Measurements from ENCODE around the gene PFKFB4.
A peak's percentile ranks its signal among the peaks of the same experiment; 100 is the strongest.
"Not testable (repeated sequence)": the region's sequence is repeated elsewhere in the genome, so short reads cannot be mapped to it uniquely, and the experiment has no call there.

Gene PFKFB4

DNA sequence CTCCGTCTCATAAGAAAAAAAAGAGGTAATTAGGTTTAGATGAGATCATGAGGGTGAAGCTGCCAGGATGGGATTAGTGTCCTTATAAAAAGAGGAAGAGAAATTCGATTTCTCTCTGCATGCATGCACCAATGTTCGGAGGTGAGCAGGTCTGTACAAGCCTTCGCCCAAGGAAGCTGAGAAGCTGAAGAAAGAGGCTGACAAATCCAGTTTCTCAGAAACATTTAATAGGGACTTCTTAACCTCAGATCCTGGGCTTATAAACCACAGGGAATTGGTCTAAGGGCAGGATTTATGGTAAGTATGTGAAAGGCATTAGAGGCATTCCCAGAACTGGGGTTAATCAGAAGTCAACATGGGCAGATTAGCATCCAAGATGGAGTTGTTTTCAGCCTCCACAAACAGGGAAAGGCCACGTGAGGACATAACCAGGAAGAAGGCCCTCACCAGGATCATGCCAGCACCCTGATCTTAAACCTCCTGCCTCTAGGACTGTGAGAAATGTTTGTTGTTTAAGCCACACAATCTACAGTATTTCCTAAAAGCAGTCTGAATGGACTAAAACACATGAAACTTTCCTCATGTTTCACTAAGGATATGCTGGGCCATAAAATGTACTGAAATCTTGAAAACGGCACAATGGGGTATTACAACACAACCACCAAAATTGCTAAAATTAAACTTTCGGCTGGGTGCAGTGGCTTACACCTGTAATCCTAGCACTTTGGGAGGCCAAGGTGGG lies 64.0 kb downstream of the PFKFB4 start:
- no peak overlapping the region for H3K27ac ChIP-seq (ENCODE audit: low read depth, low read length)
- WGBS (ENCODE audit: extremely low coverage, insufficient coverage, insufficient read length), result no CpG with 5 or more reads among the region's 7 CpGs
- H3K23ac ChIP-seq (ENCODE audit: low read length), result no peak overlapping the region
- peaks cover 3 to 6% of the 10 kb centered on the region in 2 experiments for H3K36me3 ChIP-seq (ENCODE audit: control insufficient read depth in 1 of 2, insufficient read depth in 2 of 2, low read length in 2 of 2)
- H3K79me2 ChIP-seq (ENCODE audit: control insufficient read depth, insufficient read depth, low read length, poor library complexity), result no peaks in the 10 kb centered on the region
- H3K14ac ChIP-seq (ENCODE audit: low read length), result no peak overlapping the region
- H4K8ac ChIP-seq (ENCODE audit: low read depth, low read length), result no peak overlapping the region
- H2AFZ ChIP-seq (ENCODE audit: insufficient read depth, low read length, poor library complexity), result no peak overlapping the region
- no peak overlapping the region for H2BK120ac ChIP-seq (ENCODE audit: insufficient read depth, low read length, poor library complexity)
- no peak overlapping the region for H4K12ac ChIP-seq (ENCODE audit: low read depth, low read length)
- no peak overlapping the region for H2BK5ac ChIP-seq (ENCODE audit: low read depth, low read length, poor library complexity)
- H3K4me2 ChIP-seq (ENCODE audit: low read length), result no peak overlapping the region
- H3K79me1 ChIP-seq (ENCODE audit: low read length), result peaks cover 2% of the 10 kb centered on the region
- peak in 1 of 2 donors; percentile 38 for DNase-seq
- no peak overlapping the region for H4K91ac ChIP-seq (ENCODE audit: low read depth, low read length)
- H3K18ac ChIP-seq (ENCODE audit: low read length), result no peak overlapping the region
- no peak overlapping the region for H3K4ac ChIP-seq (ENCODE audit: low read depth, low read length)
- no peaks in the 10 kb centered on the region for H3K9me3 ChIP-seq (ENCODE audit: insufficient read depth, low read depth, low read length)
- no peak overlapping the region for H2AK5ac ChIP-seq (ENCODE audit: low read length)
- H3K4me3 ChIP-seq (ENCODE audit: low read depth, low read length), result no peak overlapping the region
- no peaks in the 10 kb centered on the region for H3K4me1 ChIP-seq (ENCODE audit: control insufficient read depth in 1 of 2, insufficient read depth in 2 of 2, low read length in 2 of 2)
- H2BK12ac ChIP-seq (ENCODE audit: low read length), result no peak overlapping the region
- H3K9ac ChIP-seq (ENCODE audit: low read length), result no peak overlapping the region
- H3K27me3 ChIP-seq (ENCODE audit: insufficient read depth, low read length), result no peaks in the 10 kb centered on the region

- no peak overlapping the region for H2BK120ac ChIP-seq (ENCODE audit: insufficient read depth, low read length, poor library complexity)
- no peak overlapping the region for H3K18ac ChIP-seq (ENCODE audit: low read length)
- peaks cover 0 to 3% of the 10 kb centered on the region in 2 experiments for H3K36me3 ChIP-seq (ENCODE audit: control insufficient read depth in 1 of 2, insufficient read depth in 2 of 2, low read length in 2 of 2)
- no peaks in the 10 kb centered on the region for H3K9me3 ChIP-seq (ENCODE audit: insufficient read depth, low read depth, low read length)
- no peak overlapping the region for H4K12ac ChIP-seq (ENCODE audit: low read depth, low read length)
- H4K8ac ChIP-seq (ENCODE audit: low read depth, low read length), result no peak overlapping the region
- no peak overlapping the region for H3K9ac ChIP-seq (ENCODE audit: low read length)
- H3K14ac ChIP-seq (ENCODE audit: low read length), result no peak overlapping the region
- no peak overlapping the region for H4K91ac ChIP-seq (ENCODE audit: low read depth, low read length)
- no peaks in the 10 kb centered on the region for H3K79me2 ChIP-seq (ENCODE audit: control insufficient read depth, insufficient read depth, low read length, poor library complexity)
- no peak for DNase-seq
- peak overlapping the region; percentile 12 for H3K4me3 ChIP-seq (ENCODE audit: low read depth, low read length)
- no peak overlapping the region for H3K4ac ChIP-seq (ENCODE audit: low read depth, low read length)
- H3K4me2 ChIP-seq (ENCODE audit: low read length), result no peak overlapping the region
- H2BK5ac ChIP-seq (ENCODE audit: low read depth, low read length, poor library complexity), result no peak overlapping the region
- no peak overlapping the region for H2AK5ac ChIP-seq (ENCODE audit: low read length)
- H3K79me1 ChIP-seq (ENCODE audit: low read length), result peaks cover 2% of the 10 kb centered on the region
- H2BK12ac ChIP-seq (ENCODE audit: low read length), result no peak overlapping the region
- H3K23ac ChIP-seq (ENCODE audit: low read length), result no peak overlapping the region
- no peak overlapping the region for H3K27ac ChIP-seq (ENCODE audit: low read depth, low read length)
- no CpG with 5 or more reads among the region's 5 CpGs for WGBS (ENCODE audit: extremely low coverage, insufficient coverage, insufficient read length)
- no peak overlapping the region for H2AFZ ChIP-seq (ENCODE audit: insufficient read depth, low read length, poor library complexity)
- no peaks in the 10 kb centered on the region for H3K4me1 ChIP-seq (ENCODE audit: control insufficient read depth in 1 of 2, insufficient read depth in 2 of 2, low read length in 2 of 2)
- no peaks in the 10 kb centered on the region for H3K27me3 ChIP-seq (ENCODE audit: insufficient read depth, low read length)
Observed at GRCh38 chr3:48486952-48487351, 69.7 kb downstream of the PFKFB4 start.

DNA sequence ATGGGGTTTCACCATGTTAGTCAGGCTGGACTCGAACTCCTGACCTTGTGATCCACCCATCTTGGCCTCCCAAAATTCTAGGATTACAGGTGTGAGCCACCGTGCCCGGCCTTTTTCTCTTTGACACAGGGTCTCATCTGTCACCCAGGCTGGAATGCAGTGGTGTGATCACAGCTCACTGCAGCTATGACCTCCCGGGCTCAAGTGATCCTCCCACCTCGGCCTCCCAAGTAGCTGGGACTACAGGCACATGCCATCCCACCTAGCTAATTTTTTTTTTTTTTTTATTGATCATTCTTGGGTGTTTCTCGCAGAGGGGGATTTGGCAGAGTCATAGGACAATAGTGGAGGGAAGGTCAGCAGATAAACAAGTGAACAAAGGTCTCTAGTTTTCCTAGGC lies 73.8 kb downstream of the PFKFB4 start:
- not testable (repeated sequence) for H2AFZ ChIP-seq (ENCODE audit: insufficient read depth, low read length, poor library complexity); H3K9ac ChIP-seq (ENCODE audit: low read length); H2BK12ac ChIP-seq (ENCODE audit: low read length); H2BK5ac ChIP-seq (ENCODE audit: low read depth, low read length, poor library complexity); H4K12ac ChIP-seq (ENCODE audit: low read depth, low read length); H3K79me1 ChIP-seq (ENCODE audit: low read length); H3K23ac ChIP-seq (ENCODE audit: low read length); H3K27me3 ChIP-seq (ENCODE audit: insufficient read depth, low read length); H3K18ac ChIP-seq (ENCODE audit: low read length); H3K4ac ChIP-seq (ENCODE audit: low read depth, low read length); H3K4me3 ChIP-seq (ENCODE audit: low read depth, low read length); H3K14ac ChIP-seq (ENCODE audit: low read length); H3K79me2 ChIP-seq (ENCODE audit: control insufficient read depth, insufficient read depth, low read length, poor library complexity); DNase-seq; H2AK5ac ChIP-seq (ENCODE audit: low read length); H2BK120ac ChIP-seq (ENCODE audit: insufficient read depth, low read length, poor library complexity); H3K9me3 ChIP-seq (ENCODE audit: insufficient read depth, low read depth, low read length); H3K4me1 ChIP-seq (ENCODE audit: control insufficient read depth in 1 of 2, insufficient read depth in 2 of 2, low read length in 2 of 2); H3K4me2 ChIP-seq (ENCODE audit: low read length); H4K8ac ChIP-seq (ENCODE audit: low read depth, low read length); H4K91ac ChIP-seq (ENCODE audit: low read depth, low read length); H3K27ac ChIP-seq (ENCODE audit: low read depth, low read length)
- WGBS (ENCODE audit: extremely low coverage, insufficient coverage, insufficient read length), result no CpG with 5 or more reads among the region's 6 CpGs
- H3K36me3 ChIP-seq (ENCODE audit: control insufficient read depth in 1 of 2, insufficient read depth in 2 of 2, low read length in 2 of 2), result peaks cover 6 to 15% of the 10 kb centered on the region in 2 experiments

DNA sequence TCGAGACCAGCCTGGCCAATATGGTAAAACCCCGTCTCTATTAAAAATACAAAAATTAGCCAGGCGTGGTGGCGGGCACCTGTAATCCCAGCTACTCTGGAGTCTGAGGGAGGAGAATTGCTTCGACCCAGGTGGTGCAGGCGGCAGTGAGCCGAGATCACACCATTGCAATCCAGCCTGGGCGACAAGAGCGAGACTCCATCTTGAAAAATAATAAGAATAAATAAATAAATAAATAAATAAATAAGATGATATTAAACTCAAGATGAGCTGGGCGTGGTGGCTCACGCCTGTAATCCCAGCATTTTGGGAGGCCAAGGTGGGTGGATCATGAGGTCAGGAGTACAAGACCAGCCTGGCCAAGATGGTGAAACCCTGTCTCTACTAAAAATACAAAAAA lies 75.7 kb downstream of the PFKFB4 start:
- not testable (repeated sequence) for H2AFZ ChIP-seq (ENCODE audit: insufficient read depth, low read length, poor library complexity); H3K4me3 ChIP-seq (ENCODE audit: low read depth, low read length); H3K79me2 ChIP-seq (ENCODE audit: control insufficient read depth, insufficient read depth, low read length, poor library complexity); H2BK120ac ChIP-seq (ENCODE audit: insufficient read depth, low read length, poor library complexity); H3K14ac ChIP-seq (ENCODE audit: low read length); H3K27ac ChIP-seq (ENCODE audit: low read depth, low read length); H2AK5ac ChIP-seq (ENCODE audit: low read length); DNase-seq; H3K9ac ChIP-seq (ENCODE audit: low read length); H3K4me2 ChIP-seq (ENCODE audit: low read length); H3K18ac ChIP-seq (ENCODE audit: low read length); H3K23ac ChIP-seq (ENCODE audit: low read length); H2BK5ac ChIP-seq (ENCODE audit: low read depth, low read length, poor library complexity); H4K91ac ChIP-seq (ENCODE audit: low read depth, low read length); H3K4me1 ChIP-seq (ENCODE audit: control insufficient read depth in 1 of 2, insufficient read depth in 2 of 2, low read length in 2 of 2); H3K79me1 ChIP-seq (ENCODE audit: low read length); H2BK12ac ChIP-seq (ENCODE audit: low read length); H4K8ac ChIP-seq (ENCODE audit: low read depth, low read length); H4K12ac ChIP-seq (ENCODE audit: low read depth, low read length); H3K9me3 ChIP-seq (ENCODE audit: insufficient read depth, low read depth, low read length); H3K27me3 ChIP-seq (ENCODE audit: insufficient read depth, low read length); H3K4ac ChIP-seq (ENCODE audit: low read depth, low read length)
- no CpG with 5 or more reads among the region's 11 CpGs for WGBS (ENCODE audit: extremely low coverage, insufficient coverage, insufficient read length)
- peaks cover 10 to 20% of the 10 kb centered on the region in 2 experiments for H3K36me3 ChIP-seq (ENCODE audit: control insufficient read depth in 1 of 2, insufficient read depth in 2 of 2, low read length in 2 of 2)

All from trophoblast cell (in vitro differentiated cells and primary cell).